ENCODE measurements around the gene JMY. TPM values are rescaled to one million over a fixed set of nuclear protein-coding genes. Genes with fewer than 3 reads are reported as not detected.

Gene JMY
- total and polyA plus RNA-seq, 12 donors: 2.9 to 16.4 (median 10.2) TPM

DNA sequence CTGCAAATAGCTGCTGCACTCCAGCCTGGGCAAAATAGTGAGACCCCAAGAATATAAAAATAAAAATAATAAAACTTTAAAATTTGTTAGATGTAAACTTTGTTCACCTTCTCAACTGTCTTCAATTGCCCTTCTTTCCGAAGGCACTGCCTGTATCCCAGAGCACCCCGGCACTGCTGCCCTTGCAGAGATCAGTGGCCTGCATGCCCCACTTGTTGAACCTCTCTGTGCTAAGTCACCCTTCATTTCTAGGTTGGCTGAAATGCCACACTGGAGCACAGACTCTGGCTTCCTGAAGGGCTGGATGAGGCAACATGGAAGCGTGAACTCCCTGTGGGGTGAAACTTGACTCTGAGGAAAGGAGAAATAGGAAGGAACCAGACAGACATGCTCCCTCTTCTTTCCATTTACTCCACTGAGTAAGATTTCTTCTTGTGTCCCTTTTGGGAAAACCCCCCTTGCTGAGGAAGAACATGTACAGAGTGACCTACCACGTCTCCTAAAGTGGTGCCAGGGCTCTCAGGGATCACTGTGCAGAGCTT, 8.4 kb upstream of the JMY start:
- intact Hi-C loops (cut with DNase I): no loop called here
- H3K36me3 ChIP-seq (replicated peaks in 1 of 2): no peaks in the 10 kb centered on the region
- WGBS, 4 donors: 83 to 91% (median 87%) methylated on average over 4 of the region's 4 CpGs
- no peaks in the 10 kb centered on the region for H3K27me3 ChIP-seq
- H3K27ac ChIP-seq: no peak overlapping the region
- no peaks in the 10 kb centered on the region for H3K4me1 ChIP-seq (replicated peaks in 1 of 2)
- TF ChIP-seq POLR2A (IDR thresholded peaks at IDR 0.05) (no peak), CTCF (IDR thresholded peaks at IDR 0.05) (no peak)
- H3K4me3 ChIP-seq: no peak overlapping the region
- DNase-seq: no peak
- no peaks in the 10 kb centered on the region for H3K9me3 ChIP-seq (replicated peaks in 1 of 3)

GRCh38 chr5:79229357-79230174, 6.4 kb upstream of the JMY start:
- H3K4me1 ChIP-seq (replicated peaks in 1 of 2): no peaks in the 10 kb centered on the region
- H3K27me3 ChIP-seq: no peaks in the 10 kb centered on the region
- 88 to 92% (median 90%) methylated on average over 9 to 10 of the region's 10 CpGs for WGBS, 4 donors
- TF ChIP-seq CTCF (IDR thresholded peaks at IDR 0.05) (no peak), POLR2A (IDR thresholded peaks at IDR 0.05) (no peak)
- H3K9me3 ChIP-seq (replicated peaks in 1 of 3): no peaks in the 10 kb centered on the region
- no peak overlapping the region for H3K4me3 ChIP-seq
- DNase-seq: peak in 1 of 7 donors; percentile 53
- H3K27ac ChIP-seq: no peak overlapping the region
- intact Hi-C loops (cut with DNase I): no loop called here
- no peaks in the 10 kb centered on the region for H3K36me3 ChIP-seq (replicated peaks in 1 of 2)

GRCh38 chr5:79235261-79235633, 684 bp upstream of the JMY start:
- H3K9me3 ChIP-seq (replicated peaks in 1 of 3): no peaks in the 10 kb centered on the region
- 21 to 27% (median 24%) methylated on average over 2 of the region's 2 CpGs for WGBS, 4 donors
- H3K4me1 ChIP-seq (replicated peaks in 1 of 2): peaks cover 22 to 25% of the 10 kb centered on the region in 2 donors
- H3K27ac ChIP-seq: peak overlapping the region in 4 of 5 donors; percentile 69 to 96 (median 94)
- peak overlapping the region; percentile 40 to 95 (median 60) for H3K4me3 ChIP-seq
- TF ChIP-seq POLR2A (IDR thresholded peaks at IDR 0.05) (no peak), CTCF (IDR thresholded peaks at IDR 0.05) (no peak)
- DNase-seq: no peak
- H3K27me3 ChIP-seq: no peaks in the 10 kb centered on the region
- intact Hi-C loops (cut with DNase I): no loop called here
- H3K36me3 ChIP-seq (replicated peaks in 1 of 2): no peaks in the 10 kb centered on the region

- WGBS, 4 donors: 1% methylated on average over 77 to 78 of the region's 78 CpGs; no CpG with 5 or more reads in 2 of the 4 donors
- no peaks in the 10 kb centered on the region for H3K36me3 ChIP-seq (replicated peaks in 1 of 2)
- DNase-seq: peak in 6 of 7 donors; percentile 20 to 54 (median 32)
- H3K27me3 ChIP-seq: no peaks in the 10 kb centered on the region
- intact Hi-C loops (cut with DNase I): no loop called here
- H3K4me3 ChIP-seq: peak overlapping the region; percentile 64 to 98 (median 84)
- no peaks in the 10 kb centered on the region for H3K9me3 ChIP-seq (replicated peaks in 1 of 3)
- TF ChIP-seq POLR2A (IDR thresholded peaks at IDR 0.05) (no peak), CTCF (IDR thresholded peaks at IDR 0.05) (no peak)
- peak overlapping the region; percentile 13 to 96 (median 94) for H3K27ac ChIP-seq
- peaks cover 30 to 37% of the 10 kb centered on the region in 2 donors for H3K4me1 ChIP-seq (replicated peaks in 1 of 2)
Observed at GRCh38 chr5:79236362-79236969, 535 bp downstream of the JMY start.
